NCI-H510A (cell line): ENCODE measurements around the gene FN1.
"Not testable (repeated sequence)": the region's sequence is repeated elsewhere in the genome, so short reads cannot be mapped to it uniquely, and the experiment has no call there.

Source experiments
- DNase-seq: peaks from one replicate; lab custom pipeline; 2025; lab: John Stamatoyannopoulos, UW

Gene FN1

GRCh38 chr2:215365184-215365658 is 70.6 kb downstream of the FN1 start:
- DNase-seq = no peak

- no peak for DNase-seq
Measured at GRCh38 chr2:215364157-215365155, 71.4 kb downstream of the FN1 start.

- DNase-seq = no peak
Measured at GRCh38 chr2:215363461-215364156, 72.3 kb downstream of the FN1 start.

DNA sequence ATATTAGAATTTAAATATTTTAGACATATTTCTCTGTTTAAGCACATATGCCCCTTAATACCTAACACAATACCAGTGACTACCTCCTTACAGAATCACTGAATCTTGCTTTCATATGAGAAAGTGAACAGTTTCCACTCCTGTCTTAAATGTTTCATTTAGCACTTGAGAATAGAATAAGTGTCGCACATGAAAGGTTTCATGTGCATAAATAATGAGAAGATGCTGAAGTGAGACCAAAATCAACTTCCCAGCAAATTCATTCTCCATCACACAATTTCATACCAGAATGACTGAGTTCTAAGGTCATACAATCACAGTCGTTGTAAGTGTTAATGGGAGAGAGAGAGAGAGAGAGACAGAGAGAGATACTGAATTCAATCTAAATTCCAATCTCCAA is 72.8 kb downstream of the FN1 start:
- DNase-seq = no peak

DNA sequence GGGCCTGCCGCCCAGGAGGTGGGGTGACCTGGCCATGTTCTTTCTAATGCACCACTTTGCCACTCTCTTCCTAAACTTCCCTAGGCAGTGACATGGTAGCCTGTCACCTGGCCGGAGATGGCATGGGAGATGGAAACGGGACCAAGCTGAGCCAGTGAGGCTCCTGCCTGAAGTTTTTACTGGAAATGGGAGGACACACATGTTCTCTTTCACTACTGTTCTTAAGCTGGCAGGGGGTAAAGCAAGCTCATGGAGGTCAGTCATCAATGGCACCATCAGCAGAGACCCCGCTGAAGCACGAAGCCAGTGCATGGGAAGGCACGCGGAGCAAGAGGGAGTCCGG is 73.3 kb downstream of the FN1 start:
- no peak for DNase-seq

DNA sequence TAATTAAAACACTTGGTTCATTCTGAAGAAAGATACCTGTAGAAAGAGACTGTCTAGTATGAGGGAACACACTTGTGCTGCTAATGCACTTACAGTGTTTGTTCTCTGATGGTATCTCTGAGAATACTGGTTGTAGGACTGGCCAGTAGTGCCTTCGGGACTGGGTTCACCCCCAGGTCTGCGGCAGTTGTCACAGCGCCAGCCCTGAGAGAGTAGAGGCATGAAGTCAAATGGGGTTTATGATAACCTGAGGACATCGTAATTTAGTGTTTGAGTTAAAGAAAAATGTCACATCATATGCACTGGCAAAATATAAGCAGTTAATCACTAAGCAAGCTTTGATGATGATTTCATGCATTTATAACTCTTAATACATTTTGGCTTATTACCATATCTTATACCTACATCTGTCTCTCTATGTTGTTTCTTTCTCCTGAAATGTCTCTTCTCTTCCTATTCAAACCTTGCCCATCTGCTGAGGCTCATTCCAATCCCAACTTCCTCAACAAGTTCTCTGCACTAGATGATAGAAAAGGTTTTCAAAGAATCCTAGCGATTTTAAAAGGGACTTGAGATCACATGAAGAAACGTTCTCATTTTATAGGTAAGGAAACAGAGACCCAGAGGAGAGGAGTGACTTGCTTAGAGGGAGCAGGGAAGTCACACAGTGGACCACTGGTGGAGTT is 73.8 kb downstream of the FN1 start:
- no peak for DNase-seq

DNA sequence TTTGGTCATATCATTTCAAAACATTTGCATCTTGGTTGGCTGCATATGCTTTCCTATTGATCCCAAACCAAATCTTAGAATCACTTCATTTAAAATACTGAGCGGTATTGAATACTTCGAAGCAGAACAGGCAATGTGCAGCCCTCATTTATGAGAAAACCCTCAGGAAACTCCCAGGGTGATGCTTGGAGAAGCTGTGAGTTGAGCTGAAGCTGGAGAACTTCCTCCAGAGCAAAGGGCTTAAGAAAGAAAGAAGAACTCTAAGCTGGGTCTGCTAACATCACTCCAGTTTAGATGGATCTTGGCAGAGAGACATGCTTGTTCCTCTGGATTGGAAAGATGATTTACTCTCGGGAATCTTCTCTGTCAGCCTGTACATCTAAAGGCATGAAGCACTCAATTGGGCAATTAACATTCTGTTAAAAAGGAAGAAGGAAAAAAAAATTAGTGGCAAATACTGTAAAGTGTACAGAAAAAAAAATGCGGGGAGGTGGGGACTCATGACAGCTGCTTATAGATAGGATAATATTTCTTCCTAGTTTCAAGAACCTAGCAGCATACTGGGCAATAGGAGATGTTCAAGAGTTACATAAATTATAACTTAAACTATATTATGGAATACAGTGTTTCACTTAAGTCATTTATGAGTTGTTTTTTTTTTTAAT is 74.5 kb downstream of the FN1 start:
- DNase-seq = no peak

DNA sequence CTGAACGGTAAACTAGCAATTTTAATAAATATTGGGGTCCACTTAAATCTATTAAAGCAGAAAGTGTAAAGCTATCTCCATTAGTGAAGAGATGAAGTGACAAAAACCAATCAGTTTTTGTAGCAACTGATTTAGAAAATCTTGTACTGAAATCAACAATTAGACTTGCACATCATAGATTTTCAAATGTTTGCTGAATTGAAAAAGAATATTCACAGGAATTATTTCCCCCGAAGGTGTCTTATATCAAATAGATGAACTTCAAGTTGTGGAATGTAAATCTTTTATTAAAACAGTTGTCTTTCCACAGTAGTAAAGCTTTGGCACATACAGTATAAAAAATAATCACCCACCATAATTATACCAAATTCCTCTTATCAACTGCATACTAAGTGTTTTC is 75.3 kb downstream of the FN1 start:
- no peak for DNase-seq

GRCh38 chr2:215360059-215360458 is 75.8 kb downstream of the FN1 start:
- not testable (repeated sequence) for DNase-seq

GRCh38 chr2:215359576-215359922 is 76.3 kb downstream of the FN1 start:
- DNase-seq = no peak

DNA sequence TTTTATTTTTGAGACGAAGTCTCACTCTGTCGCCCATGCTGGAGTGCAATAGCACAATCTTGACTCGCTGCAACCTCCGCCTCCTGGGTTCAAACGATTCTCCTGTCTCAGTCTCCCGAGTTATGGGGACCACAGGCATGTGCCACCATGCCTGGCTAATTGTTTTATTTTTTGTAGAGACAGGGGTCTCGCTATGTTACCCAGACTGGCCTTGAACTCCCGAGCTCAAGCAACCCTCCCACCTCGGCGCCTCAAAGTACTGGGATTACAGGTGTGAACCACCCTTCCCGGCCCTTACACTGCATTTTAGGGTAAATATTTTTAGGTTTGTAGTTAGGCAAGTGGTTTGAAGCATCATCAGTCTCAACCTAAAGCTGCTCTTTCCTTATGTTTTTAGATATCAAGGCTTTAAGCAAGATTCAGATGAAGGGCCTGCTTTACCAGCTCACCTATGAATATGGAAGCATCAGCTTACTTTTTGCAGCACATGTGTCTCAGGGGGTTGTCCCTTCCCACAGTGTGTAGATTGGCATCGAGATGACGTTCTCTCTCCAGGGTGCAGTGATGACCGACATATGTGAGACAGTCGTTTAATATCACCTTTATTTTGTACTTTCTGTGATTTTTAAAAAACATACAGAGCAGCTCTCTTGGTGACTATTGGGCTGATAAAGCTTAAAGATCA is 76.8 kb downstream of the FN1 start:
- no peak for DNase-seq

DNA sequence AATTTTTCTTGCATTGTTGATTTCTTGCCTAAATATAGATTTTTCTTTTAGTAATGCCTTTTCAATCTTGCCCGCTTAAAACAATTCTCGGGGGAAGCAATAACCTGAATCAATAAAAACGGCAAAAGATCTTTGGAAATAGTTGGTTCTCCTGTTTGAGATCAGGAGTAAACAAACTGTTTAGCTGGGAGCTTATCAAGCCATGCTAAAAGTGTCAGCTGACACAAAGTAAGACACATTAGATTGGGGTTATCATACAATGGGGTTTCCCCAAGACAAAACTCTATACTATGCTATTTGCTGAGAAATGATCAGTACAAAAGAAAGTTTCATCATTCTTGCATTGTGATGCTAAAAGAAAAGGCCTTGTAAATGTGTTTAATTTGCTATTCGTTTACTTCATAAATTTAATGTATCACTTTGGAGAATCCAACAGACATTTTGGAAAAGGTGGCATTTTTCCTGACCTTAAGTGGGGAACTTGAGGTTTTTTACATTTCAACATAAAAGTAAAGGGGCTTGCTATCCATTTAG is 77.5 kb downstream of the FN1 start:
- no peak for DNase-seq

GRCh38 chr2:215357660-215358059 is 78.2 kb downstream of the FN1 start:
- DNase-seq = no peak

DNA sequence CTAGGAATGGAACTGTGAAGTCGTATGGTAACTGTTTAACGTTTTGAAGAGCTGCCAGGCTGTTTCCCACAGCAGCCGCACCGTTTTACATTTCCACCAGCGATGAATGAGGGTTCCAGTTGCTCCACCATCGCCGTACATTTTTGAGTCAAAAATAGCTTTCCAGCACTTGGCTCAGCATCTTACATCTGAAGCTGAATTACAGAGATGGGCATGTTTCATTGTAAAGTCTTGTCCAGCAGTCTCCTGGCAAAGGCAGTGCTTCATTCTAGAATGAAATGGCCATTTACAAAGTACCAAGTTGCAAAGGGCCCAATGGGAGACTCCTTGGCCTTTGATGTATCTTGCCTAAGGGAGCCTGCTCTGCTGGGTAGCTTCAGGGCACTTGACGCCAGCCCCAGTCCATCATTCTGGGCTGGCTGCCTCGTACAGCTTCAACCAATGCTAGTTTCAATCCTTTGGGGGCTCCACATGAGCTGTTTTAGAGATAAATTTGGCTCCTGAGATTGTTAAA is 78.9 kb downstream of the FN1 start:
- DNase-seq = no peak

DNA sequence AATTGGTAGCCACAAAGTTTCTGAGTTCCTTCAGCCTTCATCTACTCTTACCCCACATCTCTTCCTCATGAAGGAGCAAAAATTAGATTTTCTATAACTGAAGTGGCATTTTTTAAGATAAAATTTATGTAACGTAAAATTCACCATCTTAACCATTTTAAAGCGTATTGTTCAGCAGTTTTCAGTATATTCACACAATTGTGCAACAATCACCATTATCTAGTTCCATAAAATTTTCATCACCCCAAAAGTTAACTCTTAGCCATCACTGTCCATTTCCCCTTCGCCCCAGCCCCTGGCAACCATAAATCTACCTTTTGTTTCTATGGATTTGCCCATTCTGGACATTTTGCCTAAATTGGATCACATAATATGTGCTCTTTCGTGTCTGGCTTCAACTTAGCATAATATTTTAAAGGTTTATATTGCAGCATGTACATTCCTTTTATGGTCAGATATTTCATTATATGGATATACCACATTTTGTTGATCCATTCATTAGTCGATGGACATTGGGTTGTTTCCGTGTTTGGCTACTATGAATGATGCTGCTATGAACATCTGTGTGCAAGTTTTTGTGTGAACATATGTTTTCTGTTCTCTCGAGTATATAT is 79.4 kb downstream of the FN1 start:
- no peak for DNase-seq

DNA sequence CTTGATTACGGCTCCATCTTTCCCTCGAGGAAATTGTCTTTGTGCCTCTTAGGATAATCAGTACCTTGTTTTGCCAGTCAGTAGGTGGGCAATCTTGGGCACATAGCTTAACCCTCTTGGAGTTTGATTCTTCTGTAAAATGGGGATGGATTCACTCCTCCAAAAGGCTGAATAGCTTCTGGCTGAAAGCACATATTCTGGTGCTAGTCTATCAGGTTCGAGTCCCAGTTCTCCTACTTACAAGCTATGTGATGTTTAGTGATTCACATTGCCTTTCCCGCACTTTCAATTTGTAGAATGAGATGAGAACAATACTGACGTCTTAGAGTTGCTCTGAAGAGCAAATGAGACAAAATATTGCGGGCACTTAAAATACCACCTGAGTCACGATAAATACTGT is 80.1 kb downstream of the FN1 start:
- DNase-seq = no peak

GRCh38 chr2:215354771-215355695 is 80.8 kb downstream of the FN1 start:
- no peak for DNase-seq

GRCh38 chr2:215352602-215353001 is 83.3 kb downstream of the FN1 start:
- DNase-seq = no peak

GRCh38 chr2:215347878-215348277 is 88.0 kb downstream of the FN1 start:
- DNase-seq = no peak
